ENCODE results near the gene ZNF778. TPM values are rescaled to one million over a fixed set of nuclear protein-coding genes. Genes with fewer than 3 reads are reported as not detected.

ZNF778 gene
- total and polyA plus RNA-seq, 2 of the 13 experiments (the other 11 are each of a cell fraction or from before 2014, with no cell fraction given), result 3.8 to 7.2 TPM

DNA sequence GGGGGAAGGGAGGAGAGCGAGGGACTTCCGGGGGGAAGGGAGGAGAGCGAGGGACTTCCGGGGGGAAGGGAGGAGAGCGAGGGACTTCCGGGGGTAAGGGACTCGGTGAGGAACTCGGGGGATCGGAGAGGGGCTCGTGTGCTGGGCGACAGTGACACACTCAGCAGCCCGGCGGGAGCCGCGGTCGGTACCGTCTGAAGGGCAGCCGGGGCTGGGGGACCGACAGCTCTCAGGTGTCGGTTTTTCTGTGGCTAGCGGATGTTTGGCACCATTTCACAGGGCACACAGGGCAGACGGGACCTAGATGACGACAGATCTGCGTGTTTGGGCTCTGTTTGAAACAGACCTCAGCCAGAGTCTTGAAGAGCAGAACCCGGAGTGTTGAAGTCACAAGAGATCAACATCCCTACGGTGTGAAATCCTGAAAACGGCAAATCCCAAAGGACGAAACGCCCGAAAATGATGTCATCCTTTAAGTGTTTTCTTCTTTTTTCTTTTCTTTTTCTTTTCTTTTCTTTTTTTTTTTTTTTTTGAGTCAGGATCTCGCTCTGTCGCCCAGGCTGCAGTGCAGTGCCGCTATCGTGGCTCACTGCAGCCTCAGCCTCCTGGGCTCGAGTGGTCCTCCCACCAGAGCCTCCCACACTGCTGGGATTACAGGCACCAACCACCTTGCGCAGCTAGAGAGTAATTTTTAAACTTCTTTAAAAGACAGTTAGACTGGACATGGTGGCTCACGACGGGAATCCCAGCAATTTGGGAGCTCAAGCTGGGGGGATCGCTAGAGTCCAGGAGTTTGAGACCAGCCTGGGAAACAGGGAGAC lies 23.9 kb downstream of the ZNF778 start:
- Histone ChIP-seq H2AFZ (ENCODE audit: low read length) (peak overlapping the region; percentile 58), H3K79me2 (ENCODE audit: insufficient read depth, low read length) (peaks cover 4% of the 10 kb centered on the region), H3K27me3 (ENCODE audit: control insufficient read depth in 1 of 2, insufficient read depth in 2 of 2, low read length in 2 of 2) (no peaks in the 10 kb centered on the region; a peak in 1 of 5 replicates), H3K36me3 (replicated peaks in 1 of 2; ENCODE audit: control insufficient read depth in 1 of 2, insufficient read depth in 2 of 2, low read length in 2 of 2) (no peaks in the 10 kb centered on the region), H3K9me3 (ENCODE audit: low read length) (no peaks in the 10 kb centered on the region), H4K20me1 (ENCODE audit: insufficient read depth, low read length) (no peaks in the 10 kb centered on the region), H3K27ac (ENCODE audit: extremely low read length, insufficient read depth, low read length) (peak overlapping the region; percentile 96), H3K4me2 (ENCODE audit: low read depth, low read length) (peak overlapping the region; percentile 100), H3K4me1 (ENCODE audit: insufficient read depth, low read length) (peaks cover 41% of the 10 kb centered on the region), H3K4me3 (replicated peaks in 1 of 3; ENCODE audit: insufficient read depth in 1 of 3, low read depth in 2 of 3, low read length in 3 of 3) (peak overlapping the region; percentile 66 to 99 (median 90)), H3K9ac (ENCODE audit: insufficient read depth, low read depth, low read length) (peak overlapping the region; percentile 99)
- intact Hi-C loops (cut with micrococcal nuclease; ENCODE audit: unreplicated experiment), result loop anchor here (5.0 kb wide), 1 partner anchor 266 kb away; the partner anchor contains the start of gene SPG7
- CTCF ChIA-PET (ENCODE audit: low intra/inter-chr PET ratio, low total read pairs), result interaction anchor here (0.8 to 1.3 kb wide), 2 partner anchors 48 to 1707 kb away, joined by 3 to 7 read pairs; no protein-coding TSS in a partner anchor
- FAIRE-seq (no peak), ATAC-seq (peak; percentile 89), DNase-seq (ENCODE audit: low spot score) (peak; percentile 82)
- in situ Hi-C loops (cut with HindIII; ENCODE audit: extremely low pct_ligation_motif_present, low pct_unique_long_range_greater_than_20kb), result no loop called here
- POLR2A ChIA-PET, result interaction anchor here (0.7 to 1.8 kb wide), 14 partner anchors 10 to 267 kb away, joined by 3 to 12 read pairs (median 4); partner anchors contain the start of genes ACSF3, CDH15, SLC22A31 and SPG7
- WGBS (ENCODE audit: low lambda C conversion rate), result 3% methylated on average over 36 of the region's 39 CpGs
- BruUV-seq (replicated peaks), result TSS peak; percentile 94
- TF ChIP-seq PAWR (CRISPR knock-in tag; IDR thresholded peaks at IDR 0.05; ENCODE audit: borderline replicate concordance), result no peak
- 0 out of 2 replicates have a peak, but pooled peaks have one; percentile 72 for TF ChIP-seq SIN3B (IDR thresholded peaks at IDR 0.05; ENCODE audit: low read length)
- peak; percentile 40; the same call in 1 of the 2 replicates for TF ChIP-seq ZNF274 (CRISPR knock-in tag; IDR thresholded peaks at IDR 0.05)
- TF ChIP-seq IRX3 (CRISPR knock-in tag; IDR thresholded peaks at IDR 0.05; ENCODE audit: borderline replicate concordance, low read depth), result no peak
- peak; percentile 74; the same call in 1 of the 2 replicates for TF ChIP-seq FOXC1 (CRISPR knock-in tag; IDR thresholded peaks at IDR 0.05; ENCODE audit: borderline replicate concordance)
- TF ChIP-seq, protein P1, sequence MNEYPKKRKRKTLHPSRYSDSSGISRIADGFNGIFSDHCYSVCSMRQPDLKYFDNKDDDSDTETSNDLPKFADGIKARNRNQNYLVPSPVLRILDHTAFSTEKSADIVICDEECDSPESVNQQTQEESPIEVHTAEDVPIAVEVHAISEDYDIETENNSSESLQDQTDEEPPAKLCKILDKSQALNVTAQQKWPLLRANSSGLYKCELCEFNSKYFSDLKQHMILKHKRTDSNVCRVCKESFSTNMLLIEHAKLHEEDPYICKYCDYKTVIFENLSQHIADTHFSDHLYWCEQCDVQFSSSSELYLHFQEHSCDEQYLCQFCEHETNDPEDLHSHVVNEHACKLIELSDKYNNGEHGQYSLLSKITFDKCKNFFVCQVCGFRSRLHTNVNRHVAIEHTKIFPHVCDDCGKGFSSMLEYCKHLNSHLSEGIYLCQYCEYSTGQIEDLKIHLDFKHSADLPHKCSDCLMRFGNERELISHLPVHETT (CRISPR knock-in tag; conservative IDR thresholded peaks at IDR 0.05), result peak; percentile 97
- TF ChIP-seq NR1H2 (CRISPR knock-in tag; IDR thresholded peaks at IDR 0.05; ENCODE audit: borderline replicate concordance, low read depth), result no peak
- peak; percentile 82; the same call in 1 of the 2 replicates for TF ChIP-seq NKX3-1 (CRISPR knock-in tag; IDR thresholded peaks at IDR 0.05)
- TF ChIP-seq DR1 (CRISPR knock-in tag; IDR thresholded peaks at IDR 0.05), result peak; percentile 77; the same call in 1 of the 2 replicates
- no peak for TF ChIP-seq ZNF75D (CRISPR knock-in tag; IDR thresholded peaks at IDR 0.05; ENCODE audit: borderline replicate concordance)
- TF ChIP-seq ZNF672 (CRISPR knock-in tag; IDR thresholded peaks at IDR 0.05), result no peak
- no peak for TF ChIP-seq AGO1 (IDR thresholded peaks at IDR 0.05; ENCODE audit: low read depth, low read length, poor library complexity, severe bottlenecking)
- no peak for TF ChIP-seq HNRNPUL1 (IDR thresholded peaks at IDR 0.05; ENCODE audit: low read depth, low read length)
- no peak for TF ChIP-seq AHR (CRISPR knock-in tag; IDR thresholded peaks at IDR 0.05)
- TF ChIP-seq, protein P2, sequence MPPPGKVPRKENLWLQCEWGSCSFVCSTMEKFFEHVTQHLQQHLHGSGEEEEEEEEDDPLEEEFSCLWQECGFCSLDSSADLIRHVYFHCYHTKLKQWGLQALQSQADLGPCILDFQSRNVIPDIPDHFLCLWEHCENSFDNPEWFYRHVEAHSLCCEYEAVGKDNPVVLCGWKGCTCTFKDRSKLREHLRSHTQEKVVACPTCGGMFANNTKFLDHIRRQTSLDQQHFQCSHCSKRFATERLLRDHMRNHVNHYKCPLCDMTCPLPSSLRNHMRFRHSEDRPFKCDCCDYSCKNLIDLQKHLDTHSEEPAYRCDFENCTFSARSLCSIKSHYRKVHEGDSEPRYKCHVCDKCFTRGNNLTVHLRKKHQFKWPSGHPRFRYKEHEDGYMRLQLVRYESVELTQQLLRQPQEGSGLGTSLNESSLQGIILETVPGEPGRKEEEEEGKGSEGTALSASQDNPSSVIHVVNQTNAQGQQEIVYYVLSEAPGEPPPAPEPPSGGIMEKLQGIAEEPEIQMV (CRISPR knock-in tag; IDR thresholded peaks at IDR 0.05; ENCODE audit: low read depth), result peak; percentile 54; the same call in 1 of the 2 replicates
- 0 out of 2 replicates have a peak, but pooled peaks have one; percentile 53 for TF ChIP-seq ZNF556 (CRISPR knock-in tag; IDR thresholded peaks at IDR 0.05; ENCODE audit: borderline replicate concordance)
- TF ChIP-seq GTF3A (CRISPR knock-in tag; conservative IDR thresholded peaks at IDR 0.05), result 0 out of 2 replicates have a peak, but pooled peaks have one; percentile 24
- TF ChIP-seq POLR2G (IDR thresholded peaks at IDR 0.05; ENCODE audit: low read depth, low read length), result peak; percentile 89
- TF ChIP-seq ZSCAN20 (CRISPR knock-in tag; IDR thresholded peaks at IDR 0.05; ENCODE audit: borderline replicate concordance), result peak; percentile 86; the same call in 1 of the 2 replicates
- TF ChIP-seq EHMT2 (IDR thresholded peaks at IDR 0.05; ENCODE audit: borderline replicate concordance, low read depth, low read length), result no peak

All from HepG2 (cell line).